Measurements from ENCODE around the gene MLPH.
A peak's percentile ranks its signal among the peaks of the same experiment; 100 is the strongest.

MLPH gene

GRCh38 chr2:237572021-237572741 is 85.1 kb downstream of the MLPH start:
- peak; percentile 97 for DNase-seq

GRCh38 chr2:237572742-237573101 is 85.7 kb downstream of the MLPH start:
- no peak for DNase-seq

GRCh38 chr2:237573721-237574415 is 86.8 kb downstream of the MLPH start:
- DNase-seq = no peak

GRCh38 chr2:237574467-237574866 is 87.4 kb downstream of the MLPH start:
- no peak for DNase-seq

- DNase-seq = no peak
Observed at GRCh38 chr2:237574894-237575868, 88.1 kb downstream of the MLPH start.

GRCh38 chr2:237575869-237576862 is 89.1 kb downstream of the MLPH start:
- no peak for DNase-seq

- no peak for DNase-seq
Observed at GRCh38 chr2:237576974-237577373, 89.9 kb downstream of the MLPH start.

GRCh38 chr2:237577458-237577857 is 90.4 kb downstream of the MLPH start:
- no peak for DNase-seq

- DNase-seq = no peak
Observed at GRCh38 chr2:237577956-237578870, 91.2 kb downstream of the MLPH start.

GRCh38 chr2:237581326-237581725 is 94.3 kb downstream of the MLPH start:
- no peak for DNase-seq

- peak; percentile 72 for DNase-seq
Observed at GRCh38 chr2:237581751-237582746, 95.0 kb downstream of the MLPH start.

- no peak for DNase-seq
Observed at GRCh38 chr2:237583385-237584295, 96.6 kb downstream of the MLPH start.

- no peak for DNase-seq
Observed at GRCh38 chr2:237585590-237586221, 98.7 kb downstream of the MLPH start.

- no peak for DNase-seq
Observed at GRCh38 chr2:237588044-237588696, 101.1 kb downstream of the MLPH start.

GRCh38 chr2:237590272-237591140 is 103.5 kb downstream of the MLPH start, which contains the start of gene RAB17:
Gene RAB17, minus strand, starts transcription at chr2:237590734. Its CDS starts 4,580 bp downstream, at chr2:237586154.
- DNase-seq = no peak

GRCh38 chr2:237591141-237591881 is 104.3 kb downstream of the MLPH start:
- no peak for DNase-seq

All from activated CD8-positive, alpha-beta memory T cell treated with anti-CD3 and anti-CD28 coated beads for 24 hours (primary cell).